Kasumi-1 (cell line): ENCODE measurements around the gene YTHDF1.

ENCODE experiments used
- DNase-seq, 2 experiments: peaks; one replicate each; lab custom pipeline; 2025; lab: John Stamatoyannopoulos, UW

The YTHDF1 gene

GRCh38 chr20:63208346-63208909 lies 7.5 kb downstream of the YTHDF1 start:
- no peak for DNase-seq

- DNase-seq: no peak
Observed at GRCh38 chr20:63206878-63207277, 9.1 kb downstream of the YTHDF1 start.

- no peak for DNase-seq
Observed at GRCh38 chr20:63205896-63206295, 10.0 kb downstream of the YTHDF1 start.

GRCh38 chr20:63204362-63204761 lies 11.6 kb downstream of the YTHDF1 start:
- DNase-seq: no peak

GRCh38 chr20:63202811-63203526 lies 13.0 kb downstream of the YTHDF1 start:
- DNase-seq: no peak

GRCh38 chr20:63202021-63202420 lies 13.9 kb downstream of the YTHDF1 start:
- DNase-seq: no peak

- no peak for DNase-seq
Observed at GRCh38 chr20:63198606-63199005, 17.3 kb downstream of the YTHDF1 start.

- no peak for DNase-seq
Observed at GRCh38 chr20:63196768-63197470, 19.0 kb downstream of the YTHDF1 start.

- no peak for DNase-seq
Observed at GRCh38 chr20:63194797-63195173, 21.1 kb downstream of the YTHDF1 start.

GRCh38 chr20:63194007-63194796 lies 21.7 kb downstream of the YTHDF1 start:
- no peak for DNase-seq

- no peak for DNase-seq
Observed at GRCh38 chr20:63192721-63193120, 23.2 kb downstream of the YTHDF1 start.

- DNase-seq: no peak
Observed at GRCh38 chr20:63191400-63191799, 24.5 kb downstream of the YTHDF1 start.

GRCh38 chr20:63190828-63191227 lies 25.1 kb downstream of the YTHDF1 start:
- DNase-seq: no peak

- no peak for DNase-seq
Observed at GRCh38 chr20:63189846-63190559, 25.9 kb downstream of the YTHDF1 start.

GRCh38 chr20:63189322-63189642 lies 26.6 kb downstream of the YTHDF1 start:
- DNase-seq: no peak

- DNase-seq: no peak
Observed at GRCh38 chr20:63188641-63189321, 27.1 kb downstream of the YTHDF1 start.

- DNase-seq: no peak
Observed at GRCh38 chr20:63188159-63188442, 27.8 kb downstream of the YTHDF1 start.

- DNase-seq: no peak
Observed at GRCh38 chr20:63187338-63188158, 28.4 kb downstream of the YTHDF1 start.

GRCh38 chr20:63186528-63187316 lies 29.2 kb downstream of the YTHDF1 start:
- DNase-seq: no peak

GRCh38 chr20:63186084-63186483 lies 29.8 kb downstream of the YTHDF1 start:
- no peak for DNase-seq
